ENCODE measurements around the gene JAG1.
A peak's percentile ranks its signal among the peaks of the same experiment; 100 is the strongest.
"Not testable (repeated sequence)": the region's sequence is repeated elsewhere in the genome, so short reads cannot be mapped to it uniquely, and the experiment has no call there.

Gene JAG1

DNA sequence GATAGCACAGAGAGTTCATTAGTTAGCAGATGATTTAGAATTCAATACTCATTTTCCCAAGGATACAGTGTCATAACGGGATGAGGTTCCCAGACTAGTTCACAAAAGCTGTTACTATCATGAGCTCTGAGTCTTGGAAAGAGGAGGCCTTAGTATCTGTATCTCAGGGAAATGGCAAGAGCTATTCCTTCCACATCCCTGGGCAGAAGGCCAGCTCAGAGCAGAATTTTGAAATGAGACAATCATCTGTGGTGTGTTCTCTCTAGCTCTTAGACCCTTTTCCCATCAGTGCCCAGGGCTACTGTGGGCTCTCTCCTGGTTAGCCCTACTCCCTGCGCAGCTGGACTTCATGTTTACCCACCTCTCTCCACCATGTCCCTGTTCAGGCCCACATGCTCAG lies 64.5 kb downstream of the JAG1 start:
- DNase-seq (ENCODE audit: low read depth): no peak

GRCh38 chr20:10605547-10606195 lies 68.1 kb downstream of the JAG1 start:
- DNase-seq (ENCODE audit: low read depth): no peak

- no peak for DNase-seq (ENCODE audit: low read depth)
Measured at GRCh38 chr20:10604865-10605440, 68.8 kb downstream of the JAG1 start.

GRCh38 chr20:10603971-10604864 lies 69.6 kb downstream of the JAG1 start:
- no peak for DNase-seq (ENCODE audit: low read depth)

- no peak for DNase-seq (ENCODE audit: low read depth)
Measured at GRCh38 chr20:10603378-10603777, 70.4 kb downstream of the JAG1 start.

- DNase-seq (ENCODE audit: low read depth): no peak
Measured at GRCh38 chr20:10602221-10602871, 71.5 kb downstream of the JAG1 start.

DNA sequence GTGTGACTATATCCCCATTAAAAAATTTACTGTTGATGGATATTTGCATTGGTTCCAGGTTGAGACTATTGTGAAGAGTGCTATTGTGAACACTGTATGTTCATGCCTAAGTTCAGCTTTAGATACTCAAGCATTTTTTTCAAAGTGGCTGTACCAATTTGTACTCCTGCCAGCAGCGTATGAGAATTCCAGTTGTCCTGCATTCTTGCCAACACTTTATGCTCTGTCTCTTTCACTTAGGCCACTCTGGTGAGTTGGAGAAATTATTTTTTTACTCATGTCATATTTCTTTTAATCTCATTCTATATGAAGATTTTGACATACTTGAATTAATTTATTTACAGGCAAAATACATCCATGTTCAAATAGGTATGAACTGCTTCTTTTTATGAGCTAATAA lies 76.2 kb downstream of the JAG1 start:
- DNase-seq (ENCODE audit: low read depth): no peak

- DNase-seq (ENCODE audit: low read depth): no peak
Measured at GRCh38 chr20:10596710-10597121, 77.1 kb downstream of the JAG1 start.

GRCh38 chr20:10595985-10596384 lies 77.8 kb downstream of the JAG1 start:
- peak; percentile 61 for DNase-seq (ENCODE audit: low read depth)

DNA sequence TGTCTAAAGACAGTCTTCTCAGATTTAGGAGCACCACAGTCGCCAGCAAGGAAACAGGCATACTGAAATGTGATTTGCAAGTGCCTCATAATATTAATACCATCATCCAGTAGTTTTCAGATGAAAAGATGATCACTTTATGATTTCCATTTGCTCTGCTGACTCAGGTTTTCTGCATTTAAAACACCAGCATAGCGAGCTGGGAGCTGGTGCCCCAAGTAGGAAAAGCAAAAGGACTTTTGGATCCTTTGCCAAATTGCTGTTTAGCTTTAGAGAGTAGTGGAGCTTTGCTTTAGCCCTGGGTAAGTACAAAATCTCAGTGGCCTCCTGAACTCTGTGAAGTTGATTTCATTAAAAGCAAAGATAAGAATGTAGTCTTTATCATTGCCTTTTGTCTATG lies 78.5 kb downstream of the JAG1 start:
- no peak for DNase-seq (ENCODE audit: low read depth)

- no peak for DNase-seq (ENCODE audit: low read depth)
Measured at GRCh38 chr20:10594296-10594868, 79.4 kb downstream of the JAG1 start.

- no peak for DNase-seq (ENCODE audit: low read depth)
Measured at GRCh38 chr20:10591946-10592521, 81.8 kb downstream of the JAG1 start.

DNA sequence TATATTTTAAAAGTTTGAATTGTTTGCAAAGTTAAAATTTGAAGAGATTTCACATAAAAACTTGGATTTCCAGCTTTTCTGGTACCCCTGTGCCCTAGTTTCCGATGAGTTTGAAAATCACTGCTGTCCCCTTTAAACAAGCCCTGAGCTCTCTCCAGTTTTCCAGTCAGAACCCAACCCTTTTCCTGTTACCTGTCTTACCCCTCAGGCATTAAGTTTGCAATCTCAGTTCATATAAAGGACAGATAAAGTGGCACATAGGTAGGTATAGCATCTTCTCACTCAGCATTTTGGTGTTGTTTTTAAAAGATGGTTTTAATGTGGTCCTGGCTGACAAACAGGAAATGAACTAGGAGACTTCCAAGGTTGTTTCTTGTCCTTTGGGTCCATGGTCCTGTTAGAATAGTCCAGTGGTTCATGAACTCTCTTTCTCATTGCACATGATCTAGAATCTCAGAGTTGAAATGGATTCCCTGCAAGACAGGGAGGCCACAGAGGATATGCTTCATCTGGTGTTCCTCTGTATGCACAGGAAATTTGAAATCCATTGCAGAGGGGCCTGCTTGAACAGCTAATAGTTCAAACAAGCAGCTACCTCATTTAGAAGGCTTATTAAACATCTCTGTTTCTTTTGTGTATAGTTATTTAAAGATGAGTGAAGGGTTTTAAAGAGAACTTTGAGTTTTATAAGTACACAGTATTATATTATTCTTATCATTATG lies 82.7 kb downstream of the JAG1 start:
- DNase-seq (ENCODE audit: low read depth): no peak

DNA sequence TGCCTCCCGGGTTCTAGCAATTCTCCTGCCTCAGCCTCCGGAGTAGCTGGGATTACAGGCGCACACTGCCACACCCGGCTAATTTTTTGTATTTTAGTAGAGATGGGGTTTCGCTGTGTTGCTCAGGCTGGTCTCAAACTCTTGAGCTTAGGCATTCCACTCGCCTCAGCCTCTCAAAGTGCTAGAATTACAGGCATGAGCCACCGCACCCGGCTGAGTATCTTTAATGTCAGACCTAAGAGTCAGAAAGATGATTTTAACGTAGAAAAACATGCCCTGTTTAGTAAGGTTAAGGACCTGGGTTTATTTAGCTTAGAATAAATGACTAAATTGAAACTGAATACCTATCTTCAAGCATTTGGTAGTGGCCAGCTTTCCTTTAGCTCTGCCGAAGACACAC lies 83.4 kb downstream of the JAG1 start:
- DNase-seq (ENCODE audit: low read depth): not testable (repeated sequence)

All from CMK (cell line).